DOHH2 (cell line): ENCODE measurements around the gene ADCY4.

Experiments used
- H3F3A ChIP-seq: fragments of 200-600 bp; sonication (generic), shearing (Covaris generic); 2 replicates; pipeline ENCODE4 v1.6.0; 2016; ENCODE audit warnings: antibody characterized with exemption, mild to moderate bottlenecking; ENCODE audit not compliant: control insufficient read depth, insufficient read depth
- H3K27ac ChIP-seq: fragments of 200-600 bp; sonication (generic); 2 replicates; pipeline ENCODE4 v1.5.1; 2014; ENCODE audit warnings: low read depth, mild to moderate bottlenecking, low read length, moderate library complexity
- H3K27me3 ChIP-seq: fragments of 200-600 bp; sonication (generic); 2 replicates; pipeline ENCODE4 v1.6.1; 2014; ENCODE audit warnings: mild to moderate bottlenecking, low read length, mixed read lengths; ENCODE audit not compliant: control insufficient read depth
- H3K36me3 ChIP-seq: fragments of 200-600 bp; sonication (generic); 2 replicates; pipeline ENCODE4 v1.6.1; 2014; ENCODE audit warnings: mild to moderate bottlenecking, low read length, moderate library complexity, mixed read lengths; ENCODE audit not compliant: control insufficient read depth
- H3K4me1 ChIP-seq: fragments of 200-600 bp; sonication (generic); 2 replicates; pipeline ENCODE4 v1.6.1; 2014; ENCODE audit warnings: mild to moderate bottlenecking, low read length, mixed read lengths; ENCODE audit not compliant: control insufficient read depth
- H3K4me2 ChIP-seq: fragments of 200-600 bp; sonication (generic); 2 replicates; pipeline ENCODE4 v1.6.0; 2014; ENCODE audit warnings: mild to moderate bottlenecking, low read length, moderate library complexity
- H3K4me3 ChIP-seq: fragments of 200-600 bp; sonication (generic); 2 replicates; pipeline ENCODE4 v1.5.1; 2014; ENCODE audit warnings: mild to moderate bottlenecking, low read length, mixed read lengths
- H3K79me2 ChIP-seq: fragments of 200-600 bp; sonication (generic); 2 replicates; pipeline ENCODE4 v1.6.1; 2014; ENCODE audit warnings: mild to moderate bottlenecking, low read length, mixed read lengths; ENCODE audit not compliant: control insufficient read depth
- H3K9me2 ChIP-seq: fragments of 200-600 bp; sonication (generic); replicated peaks from 2 replicates; pipeline ENCODE4 v1.6.1; 2014; ENCODE audit warnings: mild to moderate bottlenecking, low read length, mixed read lengths; ENCODE audit not compliant: control insufficient read depth
- H3K9me3 ChIP-seq: fragments of 200-600 bp; sonication (generic); 2 replicates; pipeline ENCODE4 v1.6.1; 2014; ENCODE audit warnings: antibody characterized with exemption, low read length, mixed read lengths; ENCODE audit not compliant: control insufficient read depth, insufficient read depth
- H4K20me1 ChIP-seq: fragments of 200-600 bp; sonication (generic); 2 replicates; pipeline ENCODE4 v1.6.0; 2014; ENCODE audit warnings: low read depth, mild to moderate bottlenecking, antibody characterized with exemption, low read length, moderate library complexity; ENCODE audit not compliant: control insufficient read depth, insufficient read depth
- EZH2phosphoT487 ChIP-seq: fragments of 200-600 bp; sonication (generic); IDR thresholded peaks from 2 replicates; pipeline ENCODE4 v1.6.1; 2017; ENCODE audit warnings: borderline replicate concordance, mild to moderate bottlenecking, antibody characterized with exemption, low read length, moderate library complexity, mixed read lengths
- TF ChIP-seq, protein P1 (sequence below): fragments of 200-600 bp; sonication (generic); IDR thresholded peaks from one replicate; pipeline ENCODE4 v1.5.1; 2014; ENCODE audit warnings: antibody characterized with exemption, mild to moderate bottlenecking, low read depth, low read length; ENCODE audit not compliant: poor library complexity, severe bottlenecking

The ADCY4 gene

DNA sequence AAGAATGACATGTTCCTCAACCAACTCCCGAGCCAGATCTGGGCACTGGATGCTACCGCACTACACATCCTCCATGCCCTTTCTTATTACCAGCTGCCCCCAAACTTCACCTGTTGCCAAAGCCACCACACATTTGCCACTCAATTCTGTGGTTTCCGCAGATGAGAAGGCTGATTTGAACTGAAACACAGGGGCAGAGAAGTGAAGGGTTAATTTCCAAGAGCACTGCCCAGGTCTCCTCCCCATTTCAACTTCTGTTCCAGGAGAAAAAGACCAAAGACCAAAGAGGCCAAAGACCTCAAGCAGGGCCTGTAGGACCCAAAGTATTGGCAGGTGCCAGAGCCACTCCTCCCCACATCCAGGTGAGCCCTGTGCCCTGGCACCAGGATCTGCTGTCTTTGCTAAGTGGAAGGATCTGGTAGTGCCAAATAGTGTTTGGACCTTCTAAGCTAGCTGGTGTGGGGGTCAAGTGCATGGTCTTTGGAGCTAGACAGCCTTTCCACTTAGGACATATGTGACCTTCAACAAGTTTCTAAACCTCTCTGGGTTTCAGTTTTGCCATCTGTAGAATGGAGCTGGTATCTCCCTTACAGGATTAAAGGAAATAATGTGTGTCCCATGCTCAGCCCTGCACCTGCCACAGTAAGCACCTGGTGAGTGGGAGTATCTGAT, 43.3 kb downstream of the ADCY4 start:
- H3F3A ChIP-seq, result no peaks in the 10 kb centered on the region
- no peaks in the 10 kb centered on the region for H3K27me3 ChIP-seq
- H3K4me1 ChIP-seq, result peaks cover under 1% of the 10 kb centered on the region
- H3K9me3 ChIP-seq, result no peaks in the 10 kb centered on the region
- TF ChIP-seq EZH2phosphoT487, result no peak
- TF ChIP-seq, protein P1, sequence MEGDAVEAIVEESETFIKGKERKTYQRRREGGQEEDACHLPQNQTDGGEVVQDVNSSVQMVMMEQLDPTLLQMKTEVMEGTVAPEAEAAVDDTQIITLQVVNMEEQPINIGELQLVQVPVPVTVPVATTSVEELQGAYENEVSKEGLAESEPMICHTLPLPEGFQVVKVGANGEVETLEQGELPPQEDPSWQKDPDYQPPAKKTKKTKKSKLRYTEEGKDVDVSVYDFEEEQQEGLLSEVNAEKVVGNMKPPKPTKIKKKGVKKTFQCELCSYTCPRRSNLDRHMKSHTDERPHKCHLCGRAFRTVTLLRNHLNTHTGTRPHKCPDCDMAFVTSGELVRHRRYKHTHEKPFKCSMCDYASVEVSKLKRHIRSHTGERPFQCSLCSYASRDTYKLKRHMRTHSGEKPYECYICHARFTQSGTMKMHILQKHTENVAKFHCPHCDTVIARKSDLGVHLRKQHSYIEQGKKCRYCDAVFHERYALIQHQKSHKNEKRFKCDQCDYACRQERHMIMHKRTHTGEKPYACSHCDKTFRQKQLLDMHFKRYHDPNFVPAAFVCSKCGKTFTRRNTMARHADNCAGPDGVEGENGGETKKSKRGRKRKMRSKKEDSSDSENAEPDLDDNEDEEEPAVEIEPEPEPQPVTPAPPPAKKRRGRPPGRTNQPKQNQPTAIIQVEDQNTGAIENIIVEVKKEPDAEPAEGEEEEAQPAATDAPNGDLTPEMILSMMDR, result no peak
- H3K27ac ChIP-seq, result no peak overlapping the region
- H3K79me2 ChIP-seq, result no peaks in the 10 kb centered on the region
- H3K36me3 ChIP-seq, result peaks cover 33% of the 10 kb centered on the region
- no peak overlapping the region for H3K4me3 ChIP-seq
- H3K4me2 ChIP-seq, result no peak overlapping the region
- H4K20me1 ChIP-seq, result no peaks in the 10 kb centered on the region
- no peaks in the 10 kb centered on the region for H3K9me2 ChIP-seq

- no peaks in the 10 kb centered on the region for H3K27me3 ChIP-seq
- H3F3A ChIP-seq, result no peaks in the 10 kb centered on the region
- no peak overlapping the region for H3K27ac ChIP-seq
- peaks cover 24% of the 10 kb centered on the region for H3K36me3 ChIP-seq
- H3K9me3 ChIP-seq, result no peaks in the 10 kb centered on the region
- no peaks in the 10 kb centered on the region for H3K9me2 ChIP-seq
- no peak overlapping the region for H3K4me2 ChIP-seq
- no peaks in the 10 kb centered on the region for H3K79me2 ChIP-seq
- no peaks in the 10 kb centered on the region for H3K4me1 ChIP-seq
- no peak overlapping the region for H3K4me3 ChIP-seq
- H4K20me1 ChIP-seq, result no peaks in the 10 kb centered on the region
- no peak for TF ChIP-seq EZH2phosphoT487
- TF ChIP-seq, protein P1, result no peak
Measured at GRCh38 chr14:24290746-24291145, 44.1 kb downstream of the ADCY4 start.

GRCh38 chr14:24289649-24290280, 45.1 kb downstream of the ADCY4 start:
- no peaks in the 10 kb centered on the region for H3K9me2 ChIP-seq
- H4K20me1 ChIP-seq, result no peaks in the 10 kb centered on the region
- H3F3A ChIP-seq, result no peaks in the 10 kb centered on the region
- no peaks in the 10 kb centered on the region for H3K9me3 ChIP-seq
- H3K36me3 ChIP-seq, result peaks cover 21% of the 10 kb centered on the region
- no peak overlapping the region for H3K4me3 ChIP-seq
- no peaks in the 10 kb centered on the region for H3K4me1 ChIP-seq
- H3K79me2 ChIP-seq, result no peaks in the 10 kb centered on the region
- H3K27ac ChIP-seq, result no peak overlapping the region
- H3K27me3 ChIP-seq, result no peaks in the 10 kb centered on the region
- TF ChIP-seq, protein P1, result no peak
- TF ChIP-seq EZH2phosphoT487, result no peak
- H3K4me2 ChIP-seq, result no peak overlapping the region
